Prostate gland (tissue), 2 donors: ENCODE results near the gene GET3.

Source experiments
- POLR2A ChIP-seq: fragments of 450-650 bp; IDR thresholded peaks from one replicate; pipeline ENCODE4 v1.6.1; 2016; ENCODE audit warnings: antibody characterized with exemption, mild to moderate bottlenecking
- POLR2AphosphoS5 ChIP-seq: sonication (generic); formaldehyde crosslinking; IDR thresholded peaks from one replicate; pipeline ENCODE4 v1.6.1; 2017; ENCODE audit warnings: antibody characterized with exemption
- TF ChIP-seq, protein P1 (sequence below), 4 experiments: fragments of 200-600 bp in 2 of 4; fragments of 450-650 bp in 2 of 4; sonication (generic) in 2 of 4; IDR thresholded peaks; 1 replicate in 3 of 4; 2 replicates in 1 of 4; pipeline ENCODE4 v1.5.1; 2016 to 2019; ENCODE audit warnings: antibody characterized with exemption in 4 of 4, mild to moderate bottlenecking in 2 of 4, moderate library complexity in 2 of 4

DNA sequence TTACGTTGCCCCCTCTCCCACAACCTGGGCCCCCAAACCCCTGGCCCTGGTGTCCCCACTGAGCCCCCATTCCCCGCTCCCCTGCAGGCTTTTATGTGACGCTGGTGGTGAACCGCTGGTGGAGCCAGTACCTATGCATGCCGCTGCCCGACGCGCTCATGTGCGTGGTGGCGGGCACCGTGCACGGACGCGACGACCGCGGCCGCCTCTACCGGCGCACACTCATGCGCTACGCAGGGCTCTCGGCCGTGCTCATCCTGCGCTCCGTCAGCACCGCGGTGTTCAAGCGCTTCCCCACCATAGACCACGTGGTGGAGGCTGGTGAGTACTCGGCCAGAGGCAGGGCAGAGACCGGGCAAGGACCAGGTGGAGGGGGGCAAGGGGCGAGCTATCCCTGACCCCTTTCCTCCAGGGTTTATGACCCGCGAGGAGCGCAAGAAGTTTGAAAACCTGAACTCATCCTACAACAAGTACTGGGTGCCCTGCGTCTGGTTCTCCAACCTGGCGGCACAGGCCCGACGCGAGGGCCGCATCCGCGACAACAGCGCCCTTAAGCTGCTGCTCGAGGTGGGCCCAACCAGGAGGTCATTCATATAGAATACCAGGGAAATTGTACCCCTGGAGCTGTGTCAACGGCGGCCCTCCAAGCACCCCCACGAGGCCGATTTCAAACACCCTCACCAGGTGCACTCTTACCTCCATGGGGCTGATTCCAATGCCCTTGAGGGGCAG, 17.3 kb downstream of the GET3 start:
- TF ChIP-seq, protein P1, sequence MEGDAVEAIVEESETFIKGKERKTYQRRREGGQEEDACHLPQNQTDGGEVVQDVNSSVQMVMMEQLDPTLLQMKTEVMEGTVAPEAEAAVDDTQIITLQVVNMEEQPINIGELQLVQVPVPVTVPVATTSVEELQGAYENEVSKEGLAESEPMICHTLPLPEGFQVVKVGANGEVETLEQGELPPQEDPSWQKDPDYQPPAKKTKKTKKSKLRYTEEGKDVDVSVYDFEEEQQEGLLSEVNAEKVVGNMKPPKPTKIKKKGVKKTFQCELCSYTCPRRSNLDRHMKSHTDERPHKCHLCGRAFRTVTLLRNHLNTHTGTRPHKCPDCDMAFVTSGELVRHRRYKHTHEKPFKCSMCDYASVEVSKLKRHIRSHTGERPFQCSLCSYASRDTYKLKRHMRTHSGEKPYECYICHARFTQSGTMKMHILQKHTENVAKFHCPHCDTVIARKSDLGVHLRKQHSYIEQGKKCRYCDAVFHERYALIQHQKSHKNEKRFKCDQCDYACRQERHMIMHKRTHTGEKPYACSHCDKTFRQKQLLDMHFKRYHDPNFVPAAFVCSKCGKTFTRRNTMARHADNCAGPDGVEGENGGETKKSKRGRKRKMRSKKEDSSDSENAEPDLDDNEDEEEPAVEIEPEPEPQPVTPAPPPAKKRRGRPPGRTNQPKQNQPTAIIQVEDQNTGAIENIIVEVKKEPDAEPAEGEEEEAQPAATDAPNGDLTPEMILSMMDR (IDR thresholded peaks at IDR 0.05): no peak
- TF ChIP-seq POLR2AphosphoS5: no peak
- TF ChIP-seq POLR2A: no peak
